GM18502 (cell line): ENCODE data around the gene ZBTB32.

Experiments
- ATAC-seq: cut with Tn5 transposase; IDR thresholded peaks from one replicate; pipeline ENCODE4 v1.9.1; 2021; ENCODE audit warnings: mild to moderate bottlenecking; ENCODE audit not compliant: unreplicated experiment, poor library complexity

The ZBTB32 gene

GRCh38 chr19:35733180-35734125 lies 29.1 kb downstream of the ZBTB32 start:
- ATAC-seq, result no peak

DNA sequence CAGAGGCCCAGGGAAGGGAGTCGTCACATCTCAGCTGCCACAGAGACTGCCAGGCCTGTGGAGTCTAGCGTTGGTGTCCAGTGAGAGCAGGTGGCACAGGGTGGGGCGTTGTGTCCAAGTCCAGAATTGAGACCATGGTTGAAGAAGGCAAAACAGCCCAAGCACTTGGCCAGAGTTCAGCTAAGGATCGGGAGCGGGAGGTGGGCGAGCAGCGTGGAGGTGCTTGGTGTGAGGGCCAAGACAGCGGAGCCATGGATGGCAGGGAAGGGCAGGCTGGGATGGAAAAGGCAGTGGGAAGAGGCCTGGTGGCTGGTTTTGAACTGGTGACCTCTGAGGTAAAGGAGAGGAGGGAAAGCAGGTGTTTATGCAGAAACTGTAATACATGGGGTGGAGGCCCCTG lies 29.9 kb downstream of the ZBTB32 start:
- ATAC-seq, result no peak

- ATAC-seq, result no peak
These were observed 30.5 kb downstream of the ZBTB32 start for GRCh38 chr19:35734889-35735288.

DNA sequence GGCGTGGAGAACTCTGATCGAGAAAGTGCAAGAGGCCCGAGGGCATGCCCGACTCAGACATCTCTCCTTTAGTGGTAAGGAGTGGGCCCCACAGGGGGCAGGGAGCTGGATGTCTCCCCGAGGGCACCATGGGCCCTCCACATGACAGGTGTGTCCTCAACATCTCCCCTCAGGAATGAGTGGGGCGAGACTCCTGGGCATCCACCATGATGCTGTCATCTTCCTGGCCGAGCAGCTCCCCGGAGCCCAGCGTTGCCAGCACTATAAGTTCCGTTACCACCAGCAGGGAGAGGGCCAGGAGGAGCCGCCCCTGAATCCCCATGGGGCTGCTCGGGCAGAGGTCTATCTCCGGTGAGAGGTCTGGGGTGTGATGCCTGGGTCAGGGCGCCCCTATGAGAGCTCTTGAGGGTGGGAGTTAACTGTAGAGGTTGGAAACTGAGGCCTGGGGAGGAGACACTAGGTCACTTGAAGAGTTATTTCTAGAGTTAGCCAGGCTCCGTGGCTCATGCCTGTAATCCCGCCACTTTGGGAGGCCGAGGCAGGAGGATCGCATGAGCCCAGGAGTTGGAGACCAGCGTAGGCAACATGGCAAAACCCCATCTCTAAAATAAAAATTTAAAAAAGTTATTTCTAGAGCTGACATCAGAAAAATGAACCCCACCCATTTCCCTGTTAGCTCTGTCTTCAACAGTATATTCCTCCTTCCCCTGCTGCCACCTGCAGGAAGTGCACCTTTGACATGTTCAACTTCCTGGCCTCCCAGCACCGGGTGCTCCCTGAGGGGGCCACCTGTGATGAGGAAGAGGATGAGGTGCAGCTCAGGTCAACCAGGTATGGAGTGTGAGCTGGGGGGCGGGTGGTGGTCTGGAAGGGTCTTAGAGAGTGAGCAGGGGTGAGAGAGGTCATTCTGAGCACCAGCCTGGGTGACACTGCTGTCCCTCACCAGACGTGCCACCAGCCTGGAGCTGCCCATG lies 32.8 kb downstream of the ZBTB32 start:
- ATAC-seq, result no peak

DNA sequence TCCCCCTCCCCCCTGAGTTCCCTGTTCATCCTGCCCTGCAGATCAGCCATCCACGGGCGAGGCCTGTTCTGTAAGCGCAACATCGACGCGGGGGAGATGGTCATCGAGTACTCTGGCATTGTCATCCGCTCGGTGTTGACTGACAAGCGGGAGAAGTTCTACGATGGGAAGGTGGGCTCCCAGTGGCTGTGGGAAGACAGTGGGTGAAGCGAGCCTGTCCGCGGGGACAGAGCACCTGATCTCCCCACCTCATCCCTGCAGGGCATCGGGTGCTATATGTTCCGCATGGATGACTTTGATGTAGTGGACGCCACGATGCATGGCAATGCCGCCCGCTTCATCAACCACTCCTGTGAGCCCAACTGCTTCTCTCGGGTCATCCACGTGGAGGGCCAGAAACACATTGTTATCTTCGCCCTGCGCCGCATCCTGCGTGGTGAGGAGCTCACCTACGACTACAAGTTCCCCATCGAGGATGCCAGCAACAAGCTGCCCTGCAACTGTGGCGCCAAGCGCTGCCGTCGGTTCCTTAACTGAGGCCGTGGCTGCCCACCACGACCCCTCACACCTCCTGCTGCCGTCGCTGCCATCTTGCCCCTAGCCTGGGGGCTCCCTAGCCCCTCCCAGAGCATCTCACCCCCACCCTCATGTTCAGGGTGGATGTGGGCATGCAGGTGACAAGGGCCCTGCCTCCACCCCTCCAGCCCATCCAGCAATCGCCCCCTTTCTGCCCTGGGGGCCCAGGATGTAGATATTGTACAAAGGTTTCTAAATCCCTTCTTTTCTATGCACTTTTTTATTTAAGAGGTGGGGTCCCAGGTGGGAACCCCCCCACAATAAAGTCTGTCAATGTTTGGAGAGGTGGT lies 33.9 kb downstream of the ZBTB32 start:
- ATAC-seq, result no peak

DNA sequence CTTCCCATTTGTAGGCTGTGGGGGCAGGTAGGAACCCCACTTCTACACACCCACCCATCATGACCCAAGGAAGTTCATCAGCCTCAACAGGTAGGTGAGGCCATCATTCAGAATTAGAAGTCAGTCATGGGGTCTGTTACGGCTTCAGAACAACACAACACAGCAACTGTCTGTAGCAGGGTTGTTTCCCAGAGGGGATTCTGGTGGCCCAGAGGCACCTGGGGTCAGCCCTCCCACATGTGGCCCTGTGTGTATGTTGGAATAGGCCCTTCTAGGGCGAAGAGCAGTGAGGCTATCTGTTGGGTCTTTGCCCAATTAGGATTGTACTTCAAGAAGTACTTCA lies 34.5 kb downstream of the ZBTB32 start:
- ATAC-seq, result no peak

DNA sequence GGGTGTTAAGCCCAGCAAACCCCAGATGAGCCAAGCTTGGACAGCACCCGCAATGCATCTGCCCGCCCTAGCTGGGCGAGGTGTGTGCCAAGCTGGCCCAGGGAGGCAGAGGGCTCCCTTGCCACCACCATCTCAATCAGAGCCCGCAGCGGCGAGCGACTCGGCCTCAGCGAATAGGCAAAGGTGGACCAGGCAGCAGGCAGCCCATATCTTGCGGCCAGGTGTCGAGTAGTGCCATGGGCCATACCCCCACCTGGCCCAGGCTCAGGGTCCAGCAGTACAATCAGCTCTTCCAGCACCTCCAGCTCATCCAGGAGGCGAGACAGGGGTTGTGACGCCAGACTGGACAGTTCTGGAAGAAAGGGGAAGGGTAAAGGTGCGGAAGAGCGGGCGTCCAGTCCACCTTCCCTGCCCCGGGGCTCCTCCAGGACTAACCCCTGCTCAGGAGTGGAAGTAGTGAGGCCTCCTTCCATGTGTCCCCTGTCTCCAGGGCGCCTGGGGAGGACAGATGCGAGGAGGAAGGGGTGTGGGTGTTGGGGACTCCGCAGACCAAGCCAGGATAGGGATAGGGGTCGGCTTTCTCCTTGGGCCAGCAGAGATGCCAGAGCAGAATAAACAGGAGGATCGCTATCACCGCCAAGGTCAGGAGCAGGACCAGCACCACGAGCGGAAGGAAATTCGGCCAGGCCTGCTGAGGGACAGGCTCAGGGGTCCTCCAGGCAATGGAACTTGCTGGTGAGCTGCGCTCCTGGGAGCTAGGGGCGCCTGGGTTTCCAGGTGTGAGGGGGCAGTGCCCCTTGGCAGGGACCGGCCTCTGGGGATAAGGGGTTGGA lies 35.1 kb downstream of the ZBTB32 start:
- ATAC-seq, result no peak

DNA sequence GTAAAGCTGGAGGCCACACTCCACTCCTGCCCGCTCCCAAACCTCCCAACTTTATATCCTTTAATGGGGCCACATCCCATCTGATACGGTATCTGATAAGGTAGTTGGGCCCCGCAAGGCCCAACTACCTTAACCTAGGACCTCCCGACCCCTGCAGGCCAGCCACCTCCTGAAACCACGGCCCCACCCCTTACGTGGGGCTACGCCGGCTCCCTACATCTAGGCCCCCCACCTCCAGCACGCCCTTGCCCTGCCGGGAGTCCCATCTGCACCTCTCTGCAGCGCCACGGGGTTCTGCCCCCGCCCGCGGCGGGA lies 35.7 kb downstream of the ZBTB32 start:
- ATAC-seq, result peak; percentile 16

DNA sequence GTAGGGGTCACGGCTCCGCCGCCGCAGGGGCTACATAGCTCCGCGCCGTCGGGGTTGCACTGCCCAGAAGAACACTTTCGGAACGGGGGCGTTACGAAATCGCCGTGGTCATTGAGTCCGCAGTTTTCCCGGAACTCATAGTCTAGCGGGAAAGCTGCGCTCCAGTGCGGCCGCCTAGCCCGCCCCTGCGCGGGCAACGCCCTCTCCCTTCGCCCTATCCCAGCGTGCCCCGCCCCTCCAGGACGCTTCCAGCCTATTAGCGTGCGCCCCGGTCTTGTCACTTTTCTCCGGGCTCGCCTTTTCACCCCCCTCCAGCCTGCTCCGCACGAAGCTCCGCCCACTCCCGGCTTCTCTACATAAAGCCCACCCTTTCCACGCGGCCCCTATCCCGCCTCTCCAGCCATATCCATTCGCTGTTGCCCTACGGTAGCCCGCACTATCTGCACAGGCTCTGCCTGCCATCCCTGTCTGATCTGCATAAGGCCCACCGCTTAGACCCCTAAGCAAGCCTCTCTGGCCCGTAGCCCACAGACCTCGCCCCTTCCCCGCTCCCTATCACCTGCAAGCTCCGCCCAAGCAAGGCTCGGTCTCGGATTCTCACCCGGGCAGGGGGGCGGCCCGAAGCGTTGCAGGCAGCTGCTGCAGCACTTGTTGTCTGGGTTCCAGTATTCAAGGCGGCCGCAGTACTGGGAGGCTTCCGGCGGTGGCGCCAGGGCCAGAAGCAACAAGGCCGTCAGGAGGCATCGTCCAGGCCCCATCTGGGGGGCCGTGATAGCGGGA lies 36.3 kb downstream of the ZBTB32 start:
- peak; percentile 58 for ATAC-seq

- ATAC-seq, result no peak
These were observed 36.8 kb downstream of the ZBTB32 start for GRCh38 chr19:35741203-35741515.

GRCh38 chr19:35742121-35742724 lies 37.9 kb downstream of the ZBTB32 start, which contains the start of gene IGFLR1:
Gene IGFLR1, minus strand, starts transcription at chr19:35742452. Its CDS starts 1,272 bp downstream, at chr19:35741180.
- no peak for ATAC-seq

GRCh38 chr19:35743640-35744429 lies 39.5 kb downstream of the ZBTB32 start:
- no peak for ATAC-seq

- peak; percentile 40 for ATAC-seq
These were observed 40.3 kb downstream of the ZBTB32 start for GRCh38 chr19:35744430-35745327.

DNA sequence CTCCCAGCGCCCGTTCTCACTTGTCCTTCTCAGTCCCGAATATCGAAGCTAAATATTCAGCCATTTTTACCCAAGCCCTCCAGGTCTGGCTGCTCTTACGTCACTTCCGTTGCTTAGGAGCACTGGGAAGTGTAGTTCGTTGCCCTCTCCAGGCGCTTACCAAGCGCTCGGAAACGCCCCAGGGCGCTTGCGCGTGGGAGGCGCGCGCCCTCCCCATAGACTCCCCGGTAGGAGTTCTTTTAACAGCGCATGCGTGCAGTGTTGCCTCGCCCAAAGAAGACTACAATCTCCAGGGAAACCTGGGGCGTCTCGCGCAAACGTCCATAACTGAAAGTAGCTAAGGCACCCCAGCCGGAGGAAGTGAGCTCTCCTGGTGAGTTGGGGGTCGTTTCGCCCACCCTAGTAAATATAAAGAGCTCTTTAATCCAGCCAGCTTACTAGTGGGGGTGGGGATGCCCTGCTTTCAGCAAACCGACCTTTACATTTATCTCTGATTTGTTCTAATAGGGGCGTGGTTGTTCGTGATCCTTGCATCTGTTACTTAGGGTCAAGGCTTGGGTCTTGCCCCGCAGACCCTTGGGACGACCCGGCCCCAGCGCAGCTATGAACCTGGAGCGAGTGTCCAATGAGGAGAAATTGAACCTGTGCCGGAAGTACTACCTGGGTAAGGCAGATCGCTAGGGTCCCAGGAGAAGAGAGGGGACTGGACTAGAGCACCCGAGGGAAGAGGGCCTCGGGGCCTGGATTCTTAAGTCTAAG lies 41.1 kb downstream of the ZBTB32 start, which contains the start of the genes PSENEN and U2AF1L4:
Gene PSENEN (plus strand): TSS at position 324 of the 759 bp plus-strand sequence. CDS start 280 bp downstream, at position 604.
Gene U2AF1L4 (minus strand): TSS at position 91 of the 759 bp plus-strand sequence. CDS start 27 bp downstream, at position 64.
- peak; percentile 47 for ATAC-seq

- no peak for ATAC-seq
These were observed 41.7 kb downstream of the ZBTB32 start for GRCh38 chr19:35746087-35746462.

GRCh38 chr19:35746531-35746930 lies 42.2 kb downstream of the ZBTB32 start:
- ATAC-seq, result no peak
